ENCODE results near the gene XPNPEP3. TPM values are rescaled to one million over a fixed set of nuclear protein-coding genes. Genes with fewer than 3 reads are reported as not detected.

The XPNPEP3 gene
- total RNA-seq, 2 donors from 2014 or later = 27.6 to 32.7 TPM

DNA sequence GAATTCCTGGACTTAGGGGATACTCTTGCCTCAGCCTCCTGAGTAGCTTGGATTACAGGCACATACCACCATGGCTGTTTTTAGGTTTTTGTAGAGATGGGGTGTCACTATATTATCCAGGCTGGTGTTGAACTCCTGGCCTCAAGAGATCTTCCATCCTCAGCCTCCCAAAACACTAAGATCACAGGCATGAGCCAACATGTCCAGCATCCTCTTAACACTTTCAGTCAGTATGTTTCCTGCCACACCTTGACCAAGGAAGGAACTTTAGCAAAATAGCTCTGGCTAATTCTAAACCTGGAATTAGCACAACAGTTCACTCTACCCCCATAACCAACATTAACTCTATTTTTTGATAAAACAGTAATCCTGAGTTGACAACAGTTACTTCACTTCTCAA is 32.2 kb downstream of the XPNPEP3 start:
- no peaks in the 10 kb centered on the region for H3K9me3 ChIP-seq (ENCODE audit: control insufficient read depth, low read length)
- no peak overlapping the region for H3K4me3 ChIP-seq (ENCODE audit: low read length)
- no peak for DNase-seq
- no peaks in the 10 kb centered on the region for H3K4me1 ChIP-seq (ENCODE audit: control insufficient read depth, insufficient read depth, low read length)
- Mint-ChIP-seq H3K4me3 (no peak overlapping the region), H3K27me3 (ENCODE audit: insufficient read depth) (no peaks in the 10 kb centered on the region), H3K9me3 (no peaks in the 10 kb centered on the region), H3K27ac (no peak overlapping the region), H3K4me1 (no peaks in the 10 kb centered on the region), H3K36me3 (ENCODE audit: low read depth) (peaks cover 54% of the 10 kb centered on the region)
- H3K9ac ChIP-seq (ENCODE audit: extremely low read depth, low read length, poor library complexity, severe bottlenecking) = no peak overlapping the region
- H3K27ac ChIP-seq (ENCODE audit: low read depth, low read length) = no peak overlapping the region
- peaks cover 64% of the 10 kb centered on the region for H3K36me3 ChIP-seq (ENCODE audit: control insufficient read depth, insufficient read depth, low read length)
- no peaks in the 10 kb centered on the region for H3K27me3 ChIP-seq (ENCODE audit: control insufficient read depth, insufficient read depth, low read length, poor library complexity, severe bottlenecking)
- TF ChIP-seq, protein P1, sequence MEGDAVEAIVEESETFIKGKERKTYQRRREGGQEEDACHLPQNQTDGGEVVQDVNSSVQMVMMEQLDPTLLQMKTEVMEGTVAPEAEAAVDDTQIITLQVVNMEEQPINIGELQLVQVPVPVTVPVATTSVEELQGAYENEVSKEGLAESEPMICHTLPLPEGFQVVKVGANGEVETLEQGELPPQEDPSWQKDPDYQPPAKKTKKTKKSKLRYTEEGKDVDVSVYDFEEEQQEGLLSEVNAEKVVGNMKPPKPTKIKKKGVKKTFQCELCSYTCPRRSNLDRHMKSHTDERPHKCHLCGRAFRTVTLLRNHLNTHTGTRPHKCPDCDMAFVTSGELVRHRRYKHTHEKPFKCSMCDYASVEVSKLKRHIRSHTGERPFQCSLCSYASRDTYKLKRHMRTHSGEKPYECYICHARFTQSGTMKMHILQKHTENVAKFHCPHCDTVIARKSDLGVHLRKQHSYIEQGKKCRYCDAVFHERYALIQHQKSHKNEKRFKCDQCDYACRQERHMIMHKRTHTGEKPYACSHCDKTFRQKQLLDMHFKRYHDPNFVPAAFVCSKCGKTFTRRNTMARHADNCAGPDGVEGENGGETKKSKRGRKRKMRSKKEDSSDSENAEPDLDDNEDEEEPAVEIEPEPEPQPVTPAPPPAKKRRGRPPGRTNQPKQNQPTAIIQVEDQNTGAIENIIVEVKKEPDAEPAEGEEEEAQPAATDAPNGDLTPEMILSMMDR (conservative IDR thresholded peaks at IDR 0.05) = no peak

DNA sequence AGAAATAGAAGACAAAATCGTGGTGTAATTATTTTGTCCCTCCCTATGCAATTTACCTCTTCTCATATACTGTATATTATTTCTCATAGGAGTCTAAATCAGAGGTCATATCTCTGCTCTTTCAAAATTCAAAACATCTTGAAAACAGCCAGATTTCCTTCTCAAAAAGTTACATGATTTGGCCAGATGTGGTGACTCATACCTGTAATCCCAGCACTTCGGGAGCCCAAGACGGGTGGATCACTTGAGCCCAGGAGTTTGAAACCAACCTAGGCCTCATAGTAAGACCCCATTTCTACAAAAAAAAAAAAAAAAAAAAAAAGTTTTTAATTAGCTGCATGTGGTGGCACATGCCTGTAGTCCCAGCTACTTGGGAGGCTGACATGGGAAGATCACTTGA is 33.9 kb downstream of the XPNPEP3 start:
- no peak overlapping the region for H3K27ac Mint-ChIP-seq
- no peak overlapping the region for H3K4me3 ChIP-seq (ENCODE audit: low read length)
- peaks cover 52% of the 10 kb centered on the region for H3K36me3 ChIP-seq (ENCODE audit: control insufficient read depth, insufficient read depth, low read length)
- no peak overlapping the region for H3K27ac ChIP-seq (ENCODE audit: low read depth, low read length)
- H3K27me3 ChIP-seq (ENCODE audit: control insufficient read depth, insufficient read depth, low read length, poor library complexity, severe bottlenecking) = no peaks in the 10 kb centered on the region
- H3K36me3 Mint-ChIP-seq (ENCODE audit: low read depth) = peaks cover 50% of the 10 kb centered on the region
- H3K4me1 Mint-ChIP-seq = no peaks in the 10 kb centered on the region
- no peak overlapping the region for H3K9ac ChIP-seq (ENCODE audit: extremely low read depth, low read length, poor library complexity, severe bottlenecking)
- no peaks in the 10 kb centered on the region for H3K9me3 Mint-ChIP-seq
- H3K4me1 ChIP-seq (ENCODE audit: control insufficient read depth, insufficient read depth, low read length) = no peaks in the 10 kb centered on the region
- H3K9me3 ChIP-seq (ENCODE audit: control insufficient read depth, low read length) = no peaks in the 10 kb centered on the region
- no peaks in the 10 kb centered on the region for H3K27me3 Mint-ChIP-seq (ENCODE audit: insufficient read depth)
- H3K4me3 Mint-ChIP-seq = no peak overlapping the region
- 90 to 100% methylated on average over 1 to 3 of the region's 3 CpGs for WGBS, 2 experiments (ENCODE audit: insufficient coverage in 1 of 2, insufficient read length in 1 of 2)
- no peak for DNase-seq
- TF ChIP-seq, protein P1 (conservative IDR thresholded peaks at IDR 0.05) = no peak

DNA sequence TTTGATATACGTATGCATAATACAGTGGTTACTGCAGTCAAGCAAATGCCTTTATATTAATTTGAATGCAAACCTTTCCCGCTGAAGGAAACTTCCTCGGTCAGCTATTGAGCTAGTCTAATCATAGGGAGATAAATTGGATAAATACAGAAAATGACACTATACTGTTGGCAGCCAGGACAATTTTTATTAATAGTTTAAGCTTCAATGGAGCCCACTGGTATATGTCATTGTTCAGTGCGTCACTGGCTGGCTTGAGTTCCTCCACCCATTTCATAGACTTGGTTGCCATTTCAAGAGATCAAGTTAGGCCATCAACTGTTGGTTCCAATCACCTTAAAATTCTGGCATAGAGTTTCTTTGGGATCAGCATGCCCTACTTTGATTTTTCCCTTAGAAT is 37.5 kb downstream of the XPNPEP3 start:
- Histone ChIP-seq H3K4me1 (ENCODE audit: control insufficient read depth, insufficient read depth, low read length) (no peaks in the 10 kb centered on the region), H3K36me3 (ENCODE audit: control insufficient read depth, insufficient read depth, low read length) (peaks cover 28% of the 10 kb centered on the region), H3K9me3 (ENCODE audit: control insufficient read depth, low read length) (no peaks in the 10 kb centered on the region), H3K27ac (ENCODE audit: low read depth, low read length) (no peak overlapping the region), H3K27me3 (ENCODE audit: control insufficient read depth, insufficient read depth, low read length, poor library complexity, severe bottlenecking) (no peaks in the 10 kb centered on the region), H3K9ac (ENCODE audit: extremely low read depth, low read length, poor library complexity, severe bottlenecking) (no peak overlapping the region), H3K4me3 (ENCODE audit: low read length) (no peak overlapping the region)
- no peaks in the 10 kb centered on the region for H3K9me3 Mint-ChIP-seq
- TF ChIP-seq, protein P1 (conservative IDR thresholded peaks at IDR 0.05) = no peak
- H3K4me1 Mint-ChIP-seq = no peaks in the 10 kb centered on the region
- DNase-seq = no peak
- peaks cover 27% of the 10 kb centered on the region for H3K36me3 Mint-ChIP-seq (ENCODE audit: low read depth)
- H3K4me3 Mint-ChIP-seq = no peak overlapping the region
- no peak overlapping the region for H3K27ac Mint-ChIP-seq
- WGBS, 2 experiments (ENCODE audit: insufficient coverage in 1 of 2, insufficient read length in 1 of 2) = 89 to 95% methylated on average over 3 to 4 of the region's 4 CpGs
- H3K27me3 Mint-ChIP-seq (ENCODE audit: insufficient read depth) = no peaks in the 10 kb centered on the region
